HG03060 (cell line): Measurements from ENCODE around the gene VMO1.
"Not testable (repeated sequence)": the region's sequence is repeated elsewhere in the genome, so short reads cannot be mapped to it uniquely, and the experiment has no call there.

Source experiments
- ATAC-seq: cut with Tn5 transposase; IDR thresholded peaks from one replicate; pipeline ENCODE4 v1.9.1; 2021; ENCODE audit warnings: low read depth, moderate number of reproducible peaks; ENCODE audit not compliant: unreplicated experiment

VMO1 gene

GRCh38 chr17:4786106-4786511, at the start of gene VMO1:
TSS of gene VMO1 (minus strand) at chr17:4786364. CDS start at chr17:4786352, 12 bp downstream.
- no peak for ATAC-seq

GRCh38 chr17:4834681-4835020, 48.5 kb upstream of the VMO1 start:
- no peak for ATAC-seq

- ATAC-seq = no peak
Measured at GRCh38 chr17:4833941-4834680, 47.9 kb upstream of the VMO1 start.

GRCh38 chr17:4833178-4833940, 47.2 kb upstream of the VMO1 start, which contains the start of gene MINK1:
TSS of gene MINK1 (plus strand) at chr17:4833340. CDS start at chr17:4833584, 244 bp downstream.
- ATAC-seq = peak; percentile 60

- not testable (repeated sequence) for ATAC-seq
Measured at GRCh38 chr17:4832829-4833177, 46.6 kb upstream of the VMO1 start.

GRCh38 chr17:4827399-4827798, 41.2 kb upstream of the VMO1 start:
- no peak for ATAC-seq

- ATAC-seq = no peak
Measured at GRCh38 chr17:4823373-4824089, 37.4 kb upstream of the VMO1 start.

GRCh38 chr17:4822835-4823234, 36.7 kb upstream of the VMO1 start:
- ATAC-seq = no peak

GRCh38 chr17:4818276-4818675, 32.1 kb upstream of the VMO1 start:
- ATAC-seq = no peak

GRCh38 chr17:4816826-4817225, 30.7 kb upstream of the VMO1 start:
- ATAC-seq = no peak

- ATAC-seq = no peak
Measured at GRCh38 chr17:4815043-4815675, 29.0 kb upstream of the VMO1 start.

- no peak for ATAC-seq
Measured at GRCh38 chr17:4812690-4813089, 26.5 kb upstream of the VMO1 start.

- no peak for ATAC-seq
Measured at GRCh38 chr17:4811471-4811870, 25.3 kb upstream of the VMO1 start.

GRCh38 chr17:4810696-4811290, 24.6 kb upstream of the VMO1 start:
- no peak for ATAC-seq

- no peak for ATAC-seq
Measured at GRCh38 chr17:4808378-4808767, 22.2 kb upstream of the VMO1 start.

- no peak for ATAC-seq
Measured at GRCh38 chr17:4807605-4808377, 21.6 kb upstream of the VMO1 start.

GRCh38 chr17:4806777-4807604, 20.8 kb upstream of the VMO1 start, which contains the start of gene PLD2:
TSS of gene PLD2 (plus strand) at chr17:4807152. CDS start at chr17:4807773, 621 bp downstream.
- no peak for ATAC-seq

- ATAC-seq = no peak
Measured at GRCh38 chr17:4806456-4806776, 20.3 kb upstream of the VMO1 start.

GRCh38 chr17:4802228-4802627, 16.1 kb upstream of the VMO1 start, which contains the start of gene C17orf114:
TSS of gene C17orf114 (minus strand) at chr17:4802328.
- no peak for ATAC-seq
